ENCODE data around the gene SERPING1. TPM values are rescaled to one million over a fixed set of nuclear protein-coding genes. Genes with fewer than 3 reads are reported as not detected.
A peak's percentile ranks its signal among the peaks of the same experiment; 100 is the strongest.

SERPING1 gene
- 100 to 1,000 TPM; 306 to 573 (median 469) TPM for total RNA-seq

GRCh38 chr11:57597461-57597915 lies at the start of gene SERPING1:
SERPING1 (plus strand) TSS chr11:57597685; CDS start chr11:57598271, 586 bp downstream.
- Histone ChIP-seq H3K9me3 (no peaks in the 10 kb centered on the region), H3K4me1 (peaks cover 7 to 25% (median 16%) of the 10 kb centered on the region in 4 donors), H3K4me3 (peak within 1 kb of the TSS; percentile 19 to 64 (median 60)), H3K36me3 (peaks cover 0 to 19% (median 0%) of the 10 kb centered on the region in 4 donors), H3K27me3 (no peaks in the 10 kb centered on the region), H3K27ac (peak within 1 kb of the TSS; percentile 88 to 95 (median 92))
- 18 to 21% methylated on average over 5 to 10 of the region's 10 CpGs for WGBS, 2 donors
- DNase-seq (peak; percentile 26 to 58), ATAC-seq (ENCODE audit: low FRiP score in 2 of 2) (peak; percentile 84 to 87)
- TF ChIP-seq, protein P1, sequence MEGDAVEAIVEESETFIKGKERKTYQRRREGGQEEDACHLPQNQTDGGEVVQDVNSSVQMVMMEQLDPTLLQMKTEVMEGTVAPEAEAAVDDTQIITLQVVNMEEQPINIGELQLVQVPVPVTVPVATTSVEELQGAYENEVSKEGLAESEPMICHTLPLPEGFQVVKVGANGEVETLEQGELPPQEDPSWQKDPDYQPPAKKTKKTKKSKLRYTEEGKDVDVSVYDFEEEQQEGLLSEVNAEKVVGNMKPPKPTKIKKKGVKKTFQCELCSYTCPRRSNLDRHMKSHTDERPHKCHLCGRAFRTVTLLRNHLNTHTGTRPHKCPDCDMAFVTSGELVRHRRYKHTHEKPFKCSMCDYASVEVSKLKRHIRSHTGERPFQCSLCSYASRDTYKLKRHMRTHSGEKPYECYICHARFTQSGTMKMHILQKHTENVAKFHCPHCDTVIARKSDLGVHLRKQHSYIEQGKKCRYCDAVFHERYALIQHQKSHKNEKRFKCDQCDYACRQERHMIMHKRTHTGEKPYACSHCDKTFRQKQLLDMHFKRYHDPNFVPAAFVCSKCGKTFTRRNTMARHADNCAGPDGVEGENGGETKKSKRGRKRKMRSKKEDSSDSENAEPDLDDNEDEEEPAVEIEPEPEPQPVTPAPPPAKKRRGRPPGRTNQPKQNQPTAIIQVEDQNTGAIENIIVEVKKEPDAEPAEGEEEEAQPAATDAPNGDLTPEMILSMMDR (IDR thresholded peaks at IDR 0.05), result no peak
- no peak for TF ChIP-seq EP300 (IDR thresholded peaks at IDR 0.05)
- peak; percentile 53 to 64 for TF ChIP-seq POLR2AphosphoS5 (IDR thresholded peaks at IDR 0.05)
- TF ChIP-seq POLR2A (IDR thresholded peaks at IDR 0.05), result no peak

DNA sequence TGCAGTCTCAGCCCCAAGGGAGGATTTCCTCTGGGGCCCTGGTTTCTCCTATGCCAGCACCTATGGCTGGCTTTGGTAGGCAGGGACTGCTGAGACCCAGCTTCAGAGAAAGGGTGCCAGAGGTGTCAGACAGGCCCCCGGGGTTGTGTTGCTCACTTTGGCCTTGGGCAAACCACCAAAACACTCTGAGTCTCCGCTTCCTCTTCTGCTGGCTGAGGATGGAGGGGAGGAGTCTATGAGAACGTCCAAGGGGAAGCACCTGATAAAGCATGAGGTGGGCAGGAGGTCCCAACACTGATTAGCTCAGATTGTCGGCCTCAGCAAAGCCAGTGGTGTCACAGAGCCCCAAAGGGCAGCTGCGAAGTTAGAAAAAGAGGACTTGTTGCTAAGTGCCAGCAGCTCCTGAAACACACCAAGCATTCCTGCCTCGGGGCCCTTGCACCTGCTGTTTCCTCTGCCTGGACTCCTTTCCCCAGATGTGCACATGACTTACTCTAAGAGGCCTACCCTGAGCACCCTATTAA lies 49.6 kb upstream of the SERPING1 start:
- Histone ChIP-seq H3K36me3 (peaks cover 28 to 69% (median 56%) of the 10 kb centered on the region in 4 donors), H3K4me3 (no peak overlapping the region), H3K9me3 (no peaks in the 10 kb centered on the region), H3K27ac (no peak overlapping the region), H3K27me3 (no peaks in the 10 kb centered on the region), H3K4me1 (no peaks in the 10 kb centered on the region)
- ATAC-seq (ENCODE audit: low FRiP score in 2 of 2) (no peak), DNase-seq (no peak)
- WGBS, 2 donors, result 26 to 47% methylated on average over 4 to 6 of the region's 6 CpGs
- TF ChIP-seq, protein P1 (IDR thresholded peaks at IDR 0.05), result no peak
- TF ChIP-seq POLR2AphosphoS5 (IDR thresholded peaks at IDR 0.05), result no peak
- no peak for TF ChIP-seq POLR2A (IDR thresholded peaks at IDR 0.05)
- TF ChIP-seq EP300 (IDR thresholded peaks at IDR 0.05), result no peak

DNA sequence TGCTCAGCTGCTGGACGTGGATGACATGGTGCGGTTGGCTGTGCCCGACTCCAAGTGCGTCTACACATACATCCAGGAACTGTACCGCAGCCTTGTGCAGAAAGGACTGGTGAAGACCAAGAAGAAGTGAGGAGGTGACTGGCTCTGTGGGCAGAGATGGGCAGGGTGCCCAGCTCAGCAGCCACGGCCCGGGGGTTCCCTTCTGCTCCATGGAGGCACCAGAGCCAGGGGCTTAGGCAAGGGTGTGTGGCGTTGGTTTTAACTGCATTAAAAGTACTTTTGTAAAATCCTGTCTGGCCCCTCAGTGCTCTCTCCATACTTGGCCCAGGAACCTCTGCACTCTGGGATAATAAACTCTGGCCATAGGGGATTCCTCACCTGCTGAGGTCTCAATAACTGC lies 47.5 kb upstream of the SERPING1 start:
- no peak for ATAC-seq (ENCODE audit: low FRiP score in 2 of 2)

GRCh38 chr11:57551941-57552340 lies 45.5 kb upstream of the SERPING1 start:
- H3K9me3 ChIP-seq, result no peaks in the 10 kb centered on the region
- no peaks in the 10 kb centered on the region for H3K27me3 ChIP-seq
- 94 to 97% methylated on average over 4 of the region's 4 CpGs for WGBS, 2 donors
- H3K4me1 ChIP-seq, result no peaks in the 10 kb centered on the region
- DNase-seq (no peak), ATAC-seq (ENCODE audit: low FRiP score in 2 of 2) (no peak)
- H3K36me3 ChIP-seq, result peaks cover 37 to 99% (median 87%) of the 10 kb centered on the region in 4 donors
- H3K4me3 ChIP-seq, result no peak overlapping the region
- no peak for TF ChIP-seq EP300 (IDR thresholded peaks at IDR 0.05)
- no peak for TF ChIP-seq POLR2AphosphoS5 (IDR thresholded peaks at IDR 0.05)
- no peak for TF ChIP-seq POLR2A (IDR thresholded peaks at IDR 0.05)
- TF ChIP-seq, protein P1 (IDR thresholded peaks at IDR 0.05), result no peak
- no peak overlapping the region for H3K27ac ChIP-seq

More for the DNA sequence above, 47.5 kb upstream of the SERPING1 start:
- Histone ChIP-seq H3K4me1 (no peaks in the 10 kb centered on the region), H3K9me3 (no peaks in the 10 kb centered on the region), H3K27ac (no peak overlapping the region), H3K36me3 (peaks cover 37 to 90% (median 76%) of the 10 kb centered on the region in 4 donors), H3K27me3 (no peaks in the 10 kb centered on the region), H3K4me3 (no peak overlapping the region)
- DNase-seq, result peak in 1 of 2 donors; percentile 56
- TF ChIP-seq POLR2AphosphoS5 (IDR thresholded peaks at IDR 0.05), result no peak
- TF ChIP-seq POLR2A (IDR thresholded peaks at IDR 0.05), result no peak
- no peak for TF ChIP-seq EP300 (IDR thresholded peaks at IDR 0.05)
- TF ChIP-seq, protein P1 (IDR thresholded peaks at IDR 0.05), result no peak
- WGBS, 2 donors, result 84 to 96% methylated on average over 8 of the region's 8 CpGs

DNA sequence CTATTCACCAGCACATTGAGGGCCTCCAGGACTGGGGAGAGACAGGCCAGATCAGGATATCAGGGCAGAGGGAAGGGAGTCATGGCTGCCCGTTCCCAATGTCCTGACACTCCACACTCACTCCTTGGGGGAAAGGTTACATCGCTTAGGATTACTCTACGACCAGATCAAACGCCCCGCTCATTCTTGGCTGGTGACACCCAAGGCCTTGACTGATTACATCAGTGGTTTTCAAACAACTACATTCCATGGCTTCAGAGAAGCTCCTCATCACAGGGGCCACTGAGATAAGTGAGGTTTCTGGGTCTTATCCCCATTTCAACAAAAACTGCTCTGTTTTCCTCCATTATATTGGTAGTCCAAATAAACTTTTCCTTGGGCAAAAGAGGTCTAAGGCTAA lies 45.0 kb upstream of the SERPING1 start:
- H3K27ac ChIP-seq, result no peak overlapping the region
- H3K9me3 ChIP-seq, result no peaks in the 10 kb centered on the region
- H3K4me1 ChIP-seq, result no peaks in the 10 kb centered on the region
- H3K36me3 ChIP-seq, result peaks cover 37 to 100% (median 92%) of the 10 kb centered on the region in 4 donors
- WGBS, 2 donors, result 75 to 97% methylated on average over 5 of the region's 5 CpGs
- DNase-seq, result no peak
- no peak for TF ChIP-seq POLR2A (IDR thresholded peaks at IDR 0.05)
- no peak for TF ChIP-seq POLR2AphosphoS5 (IDR thresholded peaks at IDR 0.05)
- TF ChIP-seq, protein P1 (IDR thresholded peaks at IDR 0.05), result no peak
- no peak for TF ChIP-seq EP300 (IDR thresholded peaks at IDR 0.05)
- H3K27me3 ChIP-seq, result no peaks in the 10 kb centered on the region
- no peak for ATAC-seq (ENCODE audit: low FRiP score in 2 of 2)
- no peak overlapping the region for H3K4me3 ChIP-seq
